Mesenchymal stem cell (in vitro differentiated cells and primary cell): ENCODE data around the gene PSIP1.

Source experiments
- DNase-seq: peaks from one replicate; pipeline ENCODE4 v3.0.0-alpha.2; 2013
- H2AFZ ChIP-seq: one replicate; pipeline ENCODE4 v1.6.1; 2013; ENCODE audit warnings: low read depth, mild to moderate bottlenecking, control low read depth, inconsistent platforms, low read length, moderate library complexity
- H2AK5ac ChIP-seq: 2 replicates; pipeline ENCODE4 v1.6.1; 2013; ENCODE audit warnings: low read length, moderate library complexity, mild to moderate bottlenecking, inconsistent platforms; ENCODE audit not compliant: severe bottlenecking
- H2BK120ac ChIP-seq: one replicate; pipeline ENCODE4 v1.6.1; 2013; ENCODE audit warnings: low read depth, mild to moderate bottlenecking, inconsistent platforms, low read length, moderate library complexity
- H2BK12ac ChIP-seq, 2 experiments: one replicate each; pipeline ENCODE4 v1.6.1; 2013; ENCODE audit warnings: inconsistent platforms in 2 of 2, low read length in 2 of 2, mild to moderate bottlenecking in 2 of 2, moderate library complexity in 2 of 2, control low read depth in 1 of 2
- H2BK15ac ChIP-seq: one replicate; pipeline ENCODE4 v1.6.1; 2013; ENCODE audit warnings: mild to moderate bottlenecking, low read depth, inconsistent platforms; ENCODE audit not compliant: poor library complexity, severe bottlenecking
- H2BK5ac ChIP-seq: 2 replicates; pipeline ENCODE4 v1.6.1; 2013; ENCODE audit warnings: low read depth, mild to moderate bottlenecking, low read length, control low read depth, inconsistent platforms; ENCODE audit not compliant: poor library complexity, severe bottlenecking
- H3K14ac ChIP-seq, 2 experiments: one replicate each; pipeline ENCODE4 v1.6.1; 2013; ENCODE audit warnings: inconsistent platforms in 2 of 2, low read length in 2 of 2, control low read depth in 1 of 2, mild to moderate bottlenecking in 1 of 2, moderate library complexity in 1 of 2
- H3K18ac ChIP-seq, 2 experiments: one replicate each; pipeline ENCODE4 v1.6.1; 2013; ENCODE audit warnings: inconsistent platforms in 2 of 2, low read length in 2 of 2, control low read depth in 1 of 2, low read depth in 1 of 2, mild to moderate bottlenecking in 1 of 2
- H3K23ac ChIP-seq, 2 experiments: one replicate each; pipeline ENCODE4 v1.6.1; 2013; ENCODE audit warnings: inconsistent platforms in 2 of 2, low read length in 2 of 2, mild to moderate bottlenecking in 2 of 2, moderate library complexity in 2 of 2, control low read depth in 1 of 2
- H3K27ac ChIP-seq: 2 replicates; pipeline ENCODE4 v1.5.1; 2013; ENCODE audit warnings: mild to moderate bottlenecking, moderate library complexity, low read length, control low read depth, inconsistent platforms; ENCODE audit not compliant: poor library complexity, severe bottlenecking
- H3K27me3 ChIP-seq, 2 experiments: 2 replicates each; pipeline versions ENCODE4 v1.6.1 to v1.7.0; 2013; ENCODE audit warnings: low read length in 2 of 2, mild to moderate bottlenecking in 2 of 2, moderate library complexity in 2 of 2, control low read depth in 1 of 2, inconsistent platforms in 1 of 2; ENCODE audit not compliant: control insufficient read depth in 1 of 2, insufficient read depth in 1 of 2
- H3K36me3 ChIP-seq, 2 experiments: 2 replicates each; pipeline versions ENCODE4 v1.6.1 to v1.7.0; 2013; ENCODE audit warnings: low read length in 2 of 2, control low read depth in 1 of 2, inconsistent platforms in 1 of 2, low read depth in 1 of 2, mild to moderate bottlenecking in 1 of 2; ENCODE audit not compliant: insufficient read depth in 2 of 2, control insufficient read depth in 1 of 2
- H3K4ac ChIP-seq, 2 experiments: one replicate each; pipeline ENCODE4 v1.6.1; 2013; ENCODE audit warnings: inconsistent platforms in 2 of 2, low read length in 2 of 2, mild to moderate bottlenecking in 2 of 2, moderate library complexity in 2 of 2, control low read depth in 1 of 2, low read depth in 1 of 2
- H3K4me1 ChIP-seq: 2 replicates; pipeline ENCODE4 v1.6.1; 2013; ENCODE audit warnings: low read depth, low read length, control low read depth; ENCODE audit not compliant: control insufficient read depth, insufficient read depth
- H3K4me2 ChIP-seq: 2 replicates; pipeline ENCODE4 v1.6.1; 2013; ENCODE audit warnings: low read length, mild to moderate bottlenecking, inconsistent platforms; ENCODE audit not compliant: poor library complexity, severe bottlenecking
- H3K4me3 ChIP-seq, 2 experiments: 2 replicates each; pipeline versions ENCODE4 v1.5.1 to v1.7.0; 2013; ENCODE audit warnings: low read length in 2 of 2, mild to moderate bottlenecking in 2 of 2, control low read depth in 1 of 2, low read depth in 1 of 2; ENCODE audit not compliant: insufficient read depth in 1 of 2
- H3K79me1 ChIP-seq: replicated peaks from 2 replicates; pipeline ENCODE4 v1.6.1; 2013; ENCODE audit warnings: mild to moderate bottlenecking, control low read depth, low read length, inconsistent platforms; ENCODE audit not compliant: poor library complexity, severe bottlenecking
- H3K9ac ChIP-seq: 2 replicates; pipeline ENCODE4 v1.7.0; 2013; ENCODE audit warnings: mild to moderate bottlenecking, low read length, moderate library complexity
- H3K9me3 ChIP-seq: 2 replicates; pipeline ENCODE4 v1.7.0; 2013; ENCODE audit warnings: mild to moderate bottlenecking, low read length; ENCODE audit not compliant: control insufficient read depth
- H4K8ac ChIP-seq: one replicate; pipeline ENCODE4 v1.6.1; 2013; ENCODE audit warnings: inconsistent platforms, mild to moderate bottlenecking, low read length, moderate library complexity
- H4K91ac ChIP-seq: one replicate; pipeline ENCODE4 v1.6.1; 2013; ENCODE audit warnings: mild to moderate bottlenecking, low read length, inconsistent platforms
- WGBS: methylation state at CpG from one replicate; pipeline ENCODE4 v1.1.7; 2013; ENCODE audit warnings: mixed read lengths; 5-methylcytosine and 5-hydroxymethylcytosine counted together

Gene PSIP1

DNA sequence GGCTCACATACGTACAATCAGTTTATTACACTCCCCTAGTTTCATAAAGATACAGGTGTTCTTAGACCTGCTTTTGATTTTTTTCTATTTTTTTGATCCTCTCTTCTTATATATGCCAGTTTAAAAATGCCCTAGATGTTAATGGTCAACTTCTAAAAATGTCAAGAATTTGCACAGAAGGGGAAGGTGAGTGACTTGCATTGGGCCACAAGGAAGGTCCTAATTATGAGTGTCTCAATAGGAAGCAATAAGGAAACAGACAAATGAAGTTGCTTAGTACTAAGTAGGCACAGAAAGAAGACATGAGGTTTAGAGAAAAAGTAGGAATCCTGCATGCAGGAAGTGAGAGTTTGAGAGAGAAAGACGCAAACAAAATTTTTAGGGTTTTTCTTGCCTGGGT lies 38.8 kb upstream of the PSIP1 start:
- Histone ChIP-seq H3K4me3 (no peak overlapping the region), H2BK12ac (no peak overlapping the region), H3K14ac (no peak overlapping the region), H3K79me1 (no peaks in the 10 kb centered on the region), H3K27ac (no peak overlapping the region), H3K36me3 (no peaks in the 10 kb centered on the region), H2AK5ac (no peak overlapping the region), H2AFZ (no peak overlapping the region), H3K9ac (no peak overlapping the region), H2BK5ac (no peak overlapping the region), H4K91ac (no peak overlapping the region), H3K18ac (no peak overlapping the region), H3K23ac (no peak overlapping the region), H4K8ac (no peak overlapping the region), H3K9me3 (no peaks in the 10 kb centered on the region), H3K4me1 (no peaks in the 10 kb centered on the region), H3K4ac (no peak overlapping the region), H2BK120ac (no peak overlapping the region), H3K27me3 (no peaks in the 10 kb centered on the region), H2BK15ac (no peak overlapping the region), H3K4me2 (no peak overlapping the region)
- no peak for DNase-seq
- 100% methylated on average over 1 of the region's 2 CpGs for WGBS

DNA sequence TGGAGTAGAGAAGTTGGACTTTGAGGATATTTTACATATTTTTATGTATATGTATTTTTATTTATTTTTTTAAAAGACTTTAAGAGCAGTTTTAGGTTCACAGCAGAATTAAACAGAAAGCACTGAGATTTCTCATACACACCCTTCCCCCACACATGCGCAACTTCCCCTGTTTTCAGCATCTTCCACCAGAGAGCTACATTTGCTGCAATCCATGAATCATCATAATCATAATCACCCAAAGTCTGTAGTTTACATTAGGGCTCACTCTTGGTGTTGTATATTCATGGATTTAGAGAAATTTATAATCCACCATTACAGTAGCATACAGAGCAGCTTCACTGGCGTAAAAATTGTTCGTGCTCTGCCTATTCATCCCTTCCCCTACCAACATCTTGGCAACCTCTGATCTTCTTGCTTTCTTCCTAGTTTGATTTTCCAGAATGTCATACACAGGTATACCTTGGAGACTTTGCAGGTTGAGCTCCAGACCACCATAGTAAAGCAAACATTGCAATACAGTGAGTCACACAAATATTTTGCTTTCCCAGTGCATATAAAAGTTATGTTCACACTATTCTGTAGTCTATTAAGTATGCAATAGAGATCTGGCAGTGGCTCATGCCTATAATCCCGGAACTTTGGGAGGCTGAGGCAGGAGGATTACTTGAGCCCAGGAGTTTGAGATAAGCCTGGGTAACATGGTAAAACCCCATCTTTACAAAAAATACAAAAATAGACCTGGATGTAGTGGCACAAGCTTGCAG lies 32.5 kb upstream of the PSIP1 start:
- Histone ChIP-seq H2BK15ac (no peak overlapping the region), H2AFZ (no peak overlapping the region), H3K23ac (no peak overlapping the region), H2BK5ac (no peak overlapping the region), H3K27me3 (no peaks in the 10 kb centered on the region), H3K14ac (no peak overlapping the region), H4K91ac (no peak overlapping the region), H3K9me3 (peaks cover 3% of the 10 kb centered on the region), H3K4me1 (peaks cover 3% of the 10 kb centered on the region), H2BK120ac (no peak overlapping the region), H3K36me3 (no peaks in the 10 kb centered on the region), H4K8ac (no peak overlapping the region), H3K79me1 (no peaks in the 10 kb centered on the region), H3K9ac (no peak overlapping the region), H2BK12ac (no peak overlapping the region), H2AK5ac (no peak overlapping the region), H3K27ac (no peak overlapping the region), H3K18ac (no peak overlapping the region), H3K4me2 (no peak overlapping the region), H3K4ac (no peak overlapping the region), H3K4me3 (no peak overlapping the region)
- over 99% methylated on average over 4 of the region's 4 CpGs for WGBS
- DNase-seq = no peak

GRCh38 chr9:15542624-15543023 lies 31.9 kb upstream of the PSIP1 start:
- Histone ChIP-seq H3K36me3 (no peaks in the 10 kb centered on the region), H3K4ac (no peak overlapping the region), H3K27me3 (no peaks in the 10 kb centered on the region), H3K18ac (no peak overlapping the region), H3K23ac (no peak overlapping the region), H4K8ac (no peak overlapping the region), H3K4me3 (no peak overlapping the region), H3K14ac (no peak overlapping the region), H4K91ac (no peak overlapping the region), H2AK5ac (no peak overlapping the region), H3K9ac (no peak overlapping the region), H3K79me1 (no peaks in the 10 kb centered on the region), H3K4me1 (peaks cover 3% of the 10 kb centered on the region), H3K9me3 (peaks cover 7% of the 10 kb centered on the region), H3K4me2 (no peak overlapping the region), H2BK12ac (no peak overlapping the region), H2AFZ (no peak overlapping the region), H2BK120ac (no peak overlapping the region), H2BK15ac (no peak overlapping the region), H3K27ac (no peak overlapping the region), H2BK5ac (no peak overlapping the region)
- 98% methylated on average over 2 of the region's 2 CpGs for WGBS
- DNase-seq = no peak

- Histone ChIP-seq H4K8ac (no peak overlapping the region), H2BK120ac (no peak overlapping the region), H3K14ac (no peak overlapping the region), H3K36me3 (no peaks in the 10 kb centered on the region), H3K4me1 (peaks cover 3% of the 10 kb centered on the region), H3K18ac (no peak overlapping the region), H2BK12ac (no peak overlapping the region), H3K4me2 (no peak overlapping the region), H3K4ac (no peak overlapping the region), H3K79me1 (no peaks in the 10 kb centered on the region), H2AFZ (no peak overlapping the region), H2AK5ac (no peak overlapping the region), H2BK15ac (no peak overlapping the region), H3K9ac (no peak overlapping the region), H3K27me3 (no peaks in the 10 kb centered on the region), H3K9me3 (peaks cover 7% of the 10 kb centered on the region), H3K27ac (no peak overlapping the region), H4K91ac (no peak overlapping the region), H3K4me3 (no peak overlapping the region), H2BK5ac (no peak overlapping the region), H3K23ac (no peak overlapping the region)
- peak; percentile 37 for DNase-seq
- 43% methylated on average over 1 of the region's 2 CpGs for WGBS
Observed at GRCh38 chr9:15541872-15542271, 31.1 kb upstream of the PSIP1 start.
